GM20000 (cell line): ENCODE measurements around the gene OR1N1.

ENCODE experiments used
- DNase-seq: peaks from one replicate; pipeline ENCODE4 v3.0.0; 2012; ENCODE audit warnings: low spot score
- TF ChIP-seq, protein P1 (sequence below): IDR thresholded peaks from 2 replicates; pipeline ENCODE4 v1.5.1; 2012; ENCODE audit warnings: mild to moderate bottlenecking, control low read depth; ENCODE audit errors: extremely low read depth, missing control alignments

The OR1N1 gene

DNA sequence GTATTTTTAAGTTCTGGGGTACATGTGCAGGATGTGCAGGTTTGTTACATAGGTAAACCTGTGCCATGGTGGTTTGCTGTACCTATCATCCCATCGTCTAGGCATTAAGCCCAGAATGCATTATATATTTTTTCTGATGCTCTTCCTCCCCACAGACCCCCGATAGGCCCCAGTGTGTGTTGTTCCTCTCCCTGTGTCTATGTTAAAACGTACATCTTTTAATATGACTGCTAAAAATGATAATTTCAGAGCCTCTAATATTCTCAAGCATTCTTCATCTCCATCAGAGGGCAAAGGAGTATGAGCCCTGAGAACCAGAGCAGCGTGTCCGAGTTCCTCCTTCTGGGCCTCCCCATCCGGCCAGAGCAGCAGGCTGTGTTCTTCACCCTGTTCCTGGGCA lies 16.6 kb downstream of the OR1N1 start, which contains the start of gene OR1J2:
TSS of gene OR1J2 (plus strand) at position 301 of the 400 bp plus-strand sequence. CDS start at position 301, 0 bp downstream.
- DNase-seq: no peak
- TF ChIP-seq, protein P1, sequence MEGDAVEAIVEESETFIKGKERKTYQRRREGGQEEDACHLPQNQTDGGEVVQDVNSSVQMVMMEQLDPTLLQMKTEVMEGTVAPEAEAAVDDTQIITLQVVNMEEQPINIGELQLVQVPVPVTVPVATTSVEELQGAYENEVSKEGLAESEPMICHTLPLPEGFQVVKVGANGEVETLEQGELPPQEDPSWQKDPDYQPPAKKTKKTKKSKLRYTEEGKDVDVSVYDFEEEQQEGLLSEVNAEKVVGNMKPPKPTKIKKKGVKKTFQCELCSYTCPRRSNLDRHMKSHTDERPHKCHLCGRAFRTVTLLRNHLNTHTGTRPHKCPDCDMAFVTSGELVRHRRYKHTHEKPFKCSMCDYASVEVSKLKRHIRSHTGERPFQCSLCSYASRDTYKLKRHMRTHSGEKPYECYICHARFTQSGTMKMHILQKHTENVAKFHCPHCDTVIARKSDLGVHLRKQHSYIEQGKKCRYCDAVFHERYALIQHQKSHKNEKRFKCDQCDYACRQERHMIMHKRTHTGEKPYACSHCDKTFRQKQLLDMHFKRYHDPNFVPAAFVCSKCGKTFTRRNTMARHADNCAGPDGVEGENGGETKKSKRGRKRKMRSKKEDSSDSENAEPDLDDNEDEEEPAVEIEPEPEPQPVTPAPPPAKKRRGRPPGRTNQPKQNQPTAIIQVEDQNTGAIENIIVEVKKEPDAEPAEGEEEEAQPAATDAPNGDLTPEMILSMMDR: no peak

DNA sequence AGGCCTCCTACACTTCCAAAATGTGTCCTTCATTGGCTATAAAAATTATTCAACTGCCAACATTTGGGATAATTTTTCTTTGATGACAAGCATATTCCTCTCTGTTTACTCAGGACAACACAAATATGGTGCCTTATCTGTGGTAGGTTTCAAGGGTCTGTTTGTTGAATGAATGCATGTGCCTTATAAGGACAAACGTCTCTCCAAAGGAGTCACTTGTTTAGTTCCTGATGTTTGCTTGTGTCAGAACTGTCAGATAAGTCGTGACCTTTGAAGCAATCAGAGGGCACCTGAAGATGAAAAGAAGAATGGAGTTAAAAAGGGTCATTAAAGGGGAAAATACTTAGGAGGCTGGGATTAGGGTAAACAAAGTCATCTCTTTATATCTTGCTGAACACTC lies 20.1 kb downstream of the OR1N1 start:
- TF ChIP-seq, protein P1: no peak
- DNase-seq: no peak

DNA sequence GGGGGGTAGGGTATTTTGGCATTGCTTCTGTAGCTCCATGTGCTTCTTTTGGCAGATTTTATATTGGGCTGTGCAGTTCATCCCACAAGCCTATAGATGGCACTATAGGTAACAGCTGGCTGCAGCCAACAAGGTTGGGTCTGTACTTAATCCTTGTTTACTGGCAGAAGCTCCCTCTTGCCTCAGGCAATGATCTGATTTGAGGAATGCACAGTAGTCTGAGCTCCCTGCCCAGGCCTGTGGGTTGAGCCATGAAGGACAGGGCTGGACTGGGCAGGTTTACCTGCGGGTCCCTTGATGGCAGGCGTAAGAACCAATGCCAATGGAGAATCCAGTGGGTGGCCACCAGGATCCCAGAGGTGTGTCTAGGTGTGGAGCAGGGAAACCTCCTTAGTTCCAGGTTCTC lies 28.2 kb downstream of the OR1N1 start:
- TF ChIP-seq, protein P1: peak; percentile 75
- DNase-seq: peak; percentile 47

DNA sequence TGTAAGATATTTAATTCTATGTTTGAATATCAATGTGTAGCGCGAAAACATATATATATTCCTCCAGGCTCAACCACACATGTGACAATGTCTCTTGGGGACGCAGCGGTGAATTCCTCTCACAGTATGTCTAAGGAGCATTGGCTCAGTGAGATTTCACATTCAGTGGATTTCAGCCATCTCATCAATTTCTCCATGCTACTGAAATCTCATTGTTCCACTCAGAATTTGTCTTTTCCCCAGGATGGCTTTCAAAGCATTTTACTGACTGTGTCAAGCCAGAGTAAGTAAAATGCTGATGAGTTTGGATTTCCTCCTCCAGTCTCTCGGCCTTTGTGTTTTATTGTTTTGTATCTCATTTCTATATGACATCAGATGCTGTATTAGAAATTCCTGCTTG lies 48.0 kb downstream of the OR1N1 start:
- no peak for DNase-seq
- TF ChIP-seq, protein P1: no peak

DNA sequence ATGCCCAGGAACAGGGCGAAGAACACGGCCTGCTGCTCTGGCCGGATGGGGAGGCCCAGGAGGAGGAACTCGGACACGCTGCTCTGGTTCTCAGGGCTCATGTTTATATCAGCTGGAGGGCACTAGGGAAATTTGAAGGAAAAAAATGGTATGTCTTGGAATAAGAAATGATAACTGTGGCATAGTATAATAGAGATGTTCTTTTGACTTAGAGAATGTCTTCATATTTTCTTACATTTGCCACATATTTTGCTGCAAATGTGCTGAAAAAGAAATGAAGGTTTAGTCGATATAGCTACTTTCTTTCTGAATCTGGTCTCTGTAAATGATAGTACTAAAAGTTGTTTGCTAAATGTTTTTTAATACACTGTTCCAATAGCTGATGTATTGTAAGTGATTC lies 49.3 kb downstream of the OR1N1 start, which contains the start of gene OR1J1:
TSS of gene OR1J1 (minus strand) at position 101 of the 400 bp plus-strand sequence. CDS start at position 101, 0 bp downstream.
- TF ChIP-seq, protein P1: no peak
- no peak for DNase-seq

DNA sequence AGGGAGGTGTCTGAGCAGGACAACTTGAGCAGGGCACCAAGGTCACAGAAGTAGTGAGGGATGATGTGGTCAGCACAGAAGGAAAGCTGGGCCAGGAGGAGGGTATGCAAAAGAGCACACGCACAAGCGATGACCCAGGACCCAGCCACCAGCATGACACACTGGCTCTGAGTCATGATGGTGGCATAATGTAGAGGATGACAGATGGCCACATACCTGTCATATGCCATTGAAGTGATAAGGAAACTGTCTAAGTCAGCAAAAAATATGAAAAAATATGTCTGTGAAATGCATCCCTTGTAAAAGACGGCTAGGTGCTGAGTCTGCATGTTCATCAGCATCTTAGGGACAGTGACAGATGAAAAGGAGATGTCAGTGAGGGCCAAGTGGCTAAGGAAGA lies 49.7 kb downstream of the OR1N1 start:
- TF ChIP-seq, protein P1: no peak
- no peak for DNase-seq
